IPS-18a (cell line): ENCODE results near the gene ALDH1A3.

Experiments
- H3K27ac ChIP-seq: one replicate; pipeline ENCODE4 v1.5.1; 2013; ENCODE audit warnings: low read length
- H3K27me3 ChIP-seq: one replicate; pipeline ENCODE4 v1.6.1; 2013; ENCODE audit warnings: mild to moderate bottlenecking, low read length; ENCODE audit not compliant: control insufficient read depth, insufficient read depth
- H3K36me3 ChIP-seq: one replicate; pipeline ENCODE4 v1.6.1; 2013; ENCODE audit warnings: low read depth, low read length; ENCODE audit not compliant: control insufficient read depth
- H3K4me1 ChIP-seq: one replicate; pipeline ENCODE4 v1.6.1; 2013; ENCODE audit warnings: low read depth, low read length; ENCODE audit not compliant: control insufficient read depth
- H3K4me3 ChIP-seq: one replicate; pipeline ENCODE4 v1.5.1; 2013; ENCODE audit warnings: low read length
- H3K9ac ChIP-seq: one replicate; pipeline ENCODE4 v1.6.1; 2013; ENCODE audit warnings: mild to moderate bottlenecking, low read length, moderate library complexity
- H3K9me3 ChIP-seq: one replicate; pipeline ENCODE4 v1.6.1; 2013; ENCODE audit warnings: low read depth, low read length; ENCODE audit not compliant: control insufficient read depth

ALDH1A3 gene

DNA sequence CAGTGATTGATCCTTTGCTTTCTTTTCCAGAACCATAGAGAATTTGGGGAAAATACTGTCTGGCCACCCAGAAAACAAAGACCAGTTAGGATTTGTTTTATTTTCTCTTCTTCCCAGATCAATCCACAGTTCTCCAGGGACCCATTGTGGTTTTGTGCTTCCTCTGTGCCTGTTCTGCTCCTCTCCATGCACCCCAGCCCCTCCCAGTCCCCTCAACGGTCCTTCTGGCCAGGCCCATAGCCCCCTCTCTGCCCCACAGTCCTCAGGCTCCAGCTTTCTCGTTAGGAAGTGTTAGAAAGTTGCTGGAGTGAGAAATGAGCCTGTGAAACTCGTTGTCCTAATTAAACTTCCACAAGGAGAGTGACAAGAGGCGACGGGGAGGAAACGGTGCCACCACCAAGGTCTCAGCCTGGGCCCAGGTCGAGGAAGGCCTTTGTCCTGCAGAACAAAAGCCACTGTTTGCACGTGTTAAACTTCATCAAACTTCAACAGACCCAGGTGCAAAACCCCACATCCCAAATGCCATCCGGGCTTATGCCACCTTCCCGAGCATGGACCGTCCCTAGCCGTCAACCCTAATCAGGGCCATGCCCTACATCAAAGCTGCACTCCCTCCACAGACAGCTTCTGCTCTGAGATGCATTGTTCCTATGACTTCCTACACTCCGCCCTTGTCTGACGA, 18.7 kb upstream of the ALDH1A3 start:
- Histone ChIP-seq H3K9me3 (no peaks in the 10 kb centered on the region), H3K36me3 (no peaks in the 10 kb centered on the region), H3K4me3 (no peak overlapping the region), H3K27me3 (no peaks in the 10 kb centered on the region), H3K9ac (no peak overlapping the region), H3K27ac (no peak overlapping the region), H3K4me1 (no peaks in the 10 kb centered on the region)

DNA sequence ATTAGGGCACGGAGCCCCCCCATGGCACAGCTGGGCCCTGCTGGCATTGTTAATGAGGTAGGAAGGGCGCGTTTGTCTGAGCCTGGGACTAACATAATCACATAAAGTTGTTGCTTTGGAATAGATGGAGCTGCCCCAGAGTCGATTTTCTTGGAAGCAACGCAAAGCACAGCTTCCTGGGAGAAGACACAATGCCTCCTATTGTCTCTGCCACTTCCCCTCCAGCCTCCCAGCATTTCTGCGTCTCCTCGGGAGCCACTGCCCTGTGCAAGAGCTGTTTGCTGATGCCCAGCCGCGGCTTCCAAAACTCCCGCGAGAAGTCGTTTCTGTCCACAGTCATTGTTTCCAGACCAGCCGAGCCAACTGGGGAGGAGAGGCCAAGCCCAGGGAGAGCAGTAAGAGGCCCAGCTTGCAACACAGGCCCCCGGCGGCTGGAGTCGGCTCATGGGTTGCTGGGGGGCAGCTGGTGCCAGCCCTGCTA, 18.1 kb upstream of the ALDH1A3 start:
- no peaks in the 10 kb centered on the region for H3K27me3 ChIP-seq
- no peak overlapping the region for H3K9ac ChIP-seq
- no peaks in the 10 kb centered on the region for H3K36me3 ChIP-seq
- H3K9me3 ChIP-seq: no peaks in the 10 kb centered on the region
- no peaks in the 10 kb centered on the region for H3K4me1 ChIP-seq
- H3K4me3 ChIP-seq: no peak overlapping the region
- H3K27ac ChIP-seq: no peak overlapping the region

DNA sequence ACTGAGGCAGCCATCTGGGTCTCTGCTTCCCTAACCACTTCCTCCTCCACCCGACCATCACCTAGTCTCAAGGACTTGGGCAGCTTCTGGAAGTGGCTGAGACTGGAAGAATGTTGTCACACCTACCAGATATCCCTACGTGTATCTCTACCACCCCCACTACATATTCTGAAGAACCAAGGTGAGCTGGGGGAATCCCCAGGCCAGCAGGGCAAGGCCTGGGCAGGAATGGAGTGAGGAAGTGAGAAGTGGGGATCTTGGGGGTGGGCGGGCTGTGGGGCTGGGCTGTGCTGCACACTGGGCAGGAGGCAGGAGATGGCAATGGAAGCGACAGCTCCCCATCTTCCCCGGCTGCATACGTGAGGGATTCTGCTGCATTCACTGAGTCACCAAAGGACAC, 17.5 kb upstream of the ALDH1A3 start:
- Histone ChIP-seq H3K4me1 (no peaks in the 10 kb centered on the region), H3K27ac (no peak overlapping the region), H3K36me3 (no peaks in the 10 kb centered on the region), H3K9me3 (no peaks in the 10 kb centered on the region), H3K4me3 (no peak overlapping the region), H3K9ac (no peak overlapping the region), H3K27me3 (no peaks in the 10 kb centered on the region)

DNA sequence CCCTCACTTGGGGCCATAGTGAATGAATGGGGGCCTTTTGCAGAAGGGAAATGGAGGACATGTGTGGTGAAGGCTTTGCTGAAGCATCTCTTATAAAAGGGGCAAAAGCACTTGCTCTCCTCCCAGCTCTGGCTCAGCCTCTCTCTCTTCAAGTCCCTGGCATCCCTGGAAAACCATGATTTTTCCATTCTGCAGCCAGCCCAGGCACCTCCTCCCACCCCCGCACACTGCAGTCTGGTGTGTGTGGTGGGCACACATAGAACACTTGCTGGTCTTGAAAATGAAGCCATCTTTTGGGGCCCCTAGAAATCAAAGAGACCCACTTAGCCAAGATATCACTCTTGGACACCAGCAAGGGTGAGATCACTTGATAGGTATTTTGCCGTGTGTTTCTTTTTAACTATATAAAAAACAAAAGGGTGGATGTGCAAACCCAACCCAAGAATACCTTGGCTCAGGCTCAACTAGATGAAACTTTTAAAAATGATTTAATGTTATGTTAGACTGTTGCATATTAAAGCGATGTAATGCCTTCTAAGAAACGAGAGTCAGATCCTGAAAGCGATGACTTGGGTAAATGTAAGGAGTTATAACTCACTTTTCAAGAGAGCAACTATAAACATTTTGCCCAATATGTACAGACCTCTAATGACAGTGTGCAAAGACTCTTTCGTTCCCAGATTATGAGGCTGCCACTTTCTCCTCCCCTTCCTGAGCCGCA, 16.4 kb upstream of the ALDH1A3 start:
- H3K4me1 ChIP-seq: no peaks in the 10 kb centered on the region
- H3K36me3 ChIP-seq: no peaks in the 10 kb centered on the region
- no peaks in the 10 kb centered on the region for H3K9me3 ChIP-seq
- no peak overlapping the region for H3K4me3 ChIP-seq
- H3K27me3 ChIP-seq: no peaks in the 10 kb centered on the region
- H3K9ac ChIP-seq: no peak overlapping the region
- no peak overlapping the region for H3K27ac ChIP-seq

DNA sequence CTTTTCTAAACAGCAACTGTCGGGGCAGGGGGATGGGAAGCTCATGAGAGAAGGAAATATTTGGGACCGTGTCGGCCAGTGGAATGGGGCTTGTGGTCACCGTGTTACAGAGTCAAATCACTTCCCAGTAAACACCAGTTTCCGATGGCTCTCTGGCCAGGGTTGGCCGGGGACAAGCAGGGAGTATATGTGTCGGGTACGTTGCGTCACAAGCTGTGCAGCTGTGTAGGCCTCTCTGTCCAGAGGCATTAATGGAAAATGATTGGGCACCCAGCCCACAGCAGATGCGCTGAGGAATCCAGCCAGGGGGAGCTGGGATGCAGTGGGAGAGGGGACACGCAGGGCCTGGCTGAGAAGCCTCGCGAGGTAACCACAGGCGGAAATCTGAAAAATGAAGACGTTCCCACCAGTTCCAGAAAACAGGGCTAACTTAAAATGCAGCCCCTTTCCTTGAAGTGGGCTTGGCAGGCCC, 15.8 kb upstream of the ALDH1A3 start:
- no peak overlapping the region for H3K4me3 ChIP-seq
- H3K36me3 ChIP-seq: no peaks in the 10 kb centered on the region
- no peak overlapping the region for H3K27ac ChIP-seq
- H3K9me3 ChIP-seq: no peaks in the 10 kb centered on the region
- no peaks in the 10 kb centered on the region for H3K4me1 ChIP-seq
- no peaks in the 10 kb centered on the region for H3K27me3 ChIP-seq
- no peak overlapping the region for H3K9ac ChIP-seq

DNA sequence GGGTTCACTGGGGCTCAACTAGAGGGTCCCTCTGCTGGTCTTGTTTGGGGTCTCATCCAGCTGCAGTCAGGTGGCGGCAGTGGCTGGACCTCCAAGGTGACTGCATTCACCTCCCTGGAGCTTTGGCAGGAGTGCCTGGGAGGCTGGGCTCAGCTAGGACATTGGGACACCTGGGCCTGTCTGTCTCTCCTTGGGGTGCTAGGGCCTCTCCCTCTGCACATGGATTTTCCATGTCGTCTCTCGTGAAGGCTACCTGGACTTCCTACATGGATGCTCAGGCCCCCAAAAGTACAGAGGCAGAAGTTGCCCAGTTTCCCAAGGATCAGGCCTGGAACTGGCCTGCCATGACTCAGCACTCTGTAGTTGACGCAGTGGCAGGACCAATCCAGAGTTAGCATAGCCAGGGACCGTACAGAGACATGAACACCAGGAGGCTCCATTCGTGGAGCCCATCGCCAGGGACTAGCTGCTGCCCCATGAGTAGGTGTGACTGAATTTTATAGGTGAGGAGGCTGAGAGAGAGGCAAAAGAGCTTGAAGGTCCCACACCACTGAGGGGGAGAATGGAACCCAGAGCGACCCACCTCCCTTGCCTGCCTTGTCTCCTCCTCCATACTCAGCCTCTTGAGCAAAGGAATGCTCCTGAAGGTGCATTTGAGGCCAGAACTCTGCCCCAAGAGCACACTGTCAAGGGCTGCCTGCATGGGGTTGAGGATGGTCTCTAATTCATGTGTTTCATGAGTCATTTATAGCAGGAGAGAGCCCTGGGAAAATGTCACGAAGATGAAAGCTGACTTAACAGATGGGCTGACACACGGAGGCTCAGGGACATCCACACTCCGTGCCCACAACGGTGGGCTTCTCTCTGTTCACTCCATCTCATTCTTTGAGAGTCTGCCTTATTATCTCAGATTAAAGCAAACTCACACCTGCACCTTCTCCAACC, 13.0 kb upstream of the ALDH1A3 start:
- Histone ChIP-seq H3K9ac (no peak overlapping the region), H3K27me3 (no peaks in the 10 kb centered on the region), H3K27ac (no peak overlapping the region), H3K4me3 (no peak overlapping the region), H3K36me3 (no peaks in the 10 kb centered on the region), H3K9me3 (no peaks in the 10 kb centered on the region), H3K4me1 (no peaks in the 10 kb centered on the region)

DNA sequence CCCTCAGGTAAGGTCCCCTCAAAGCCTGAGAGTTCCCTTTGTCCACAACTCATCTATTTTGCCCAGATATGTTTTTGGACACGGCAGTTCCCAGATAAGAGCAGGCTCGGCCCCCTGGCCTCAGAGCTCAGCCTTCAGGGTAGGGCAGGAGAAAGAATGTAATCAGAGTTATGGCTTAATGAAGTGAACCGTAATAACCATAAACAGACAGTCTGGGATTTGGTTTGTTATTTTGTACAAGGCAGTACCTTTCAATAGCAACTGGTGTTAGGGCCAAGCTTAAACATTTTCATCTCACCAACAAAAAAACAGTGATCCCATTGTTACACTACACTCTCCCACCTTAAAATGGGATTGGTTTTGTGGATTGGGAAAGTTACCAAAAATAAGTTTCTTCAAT, 12.2 kb upstream of the ALDH1A3 start:
- Histone ChIP-seq H3K4me1 (no peaks in the 10 kb centered on the region), H3K36me3 (no peaks in the 10 kb centered on the region), H3K27ac (no peak overlapping the region), H3K9me3 (no peaks in the 10 kb centered on the region), H3K27me3 (no peaks in the 10 kb centered on the region), H3K4me3 (no peak overlapping the region), H3K9ac (no peak overlapping the region)

DNA sequence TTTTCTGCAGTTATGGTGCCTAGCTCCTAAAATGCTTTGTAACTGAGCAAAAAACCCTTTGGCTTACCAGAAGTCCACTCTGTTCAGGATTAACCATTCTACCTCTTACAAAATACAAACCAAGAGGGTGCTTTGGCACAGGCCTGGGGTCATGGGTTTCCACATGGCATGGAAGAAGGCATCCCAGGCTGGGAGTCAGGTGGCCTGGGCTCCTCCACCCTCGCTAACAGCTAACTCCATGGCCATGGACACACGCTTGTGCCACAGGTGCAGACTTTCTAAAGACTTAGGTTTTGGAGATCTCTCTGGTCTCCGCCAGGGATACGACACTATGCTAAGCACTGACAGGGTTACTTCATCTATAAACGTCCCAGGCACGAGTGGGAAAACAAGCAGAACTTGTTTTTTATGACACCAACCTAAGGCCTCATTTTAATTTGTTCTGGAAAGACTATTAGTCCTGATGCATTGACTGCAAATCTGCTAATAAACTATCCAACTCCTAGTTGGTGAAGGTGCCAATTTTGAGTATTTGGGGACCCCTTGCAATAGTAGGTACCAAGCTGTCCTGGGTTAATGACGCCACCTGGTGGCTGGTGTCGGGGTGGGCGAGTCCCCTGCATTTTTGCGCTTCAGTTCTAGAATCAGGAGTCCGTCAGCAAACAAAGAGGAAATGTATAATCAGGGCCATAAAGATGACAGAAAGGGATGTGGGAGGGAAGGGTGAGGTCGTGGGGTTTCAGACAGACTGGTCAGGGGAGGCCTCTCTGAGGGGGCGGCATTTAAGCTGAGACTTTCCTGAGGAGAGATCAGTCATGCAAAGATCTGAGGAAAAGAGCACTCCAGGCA, 10.3 kb upstream of the ALDH1A3 start:
- Histone ChIP-seq H3K27ac (no peak overlapping the region), H3K9me3 (no peaks in the 10 kb centered on the region), H3K9ac (no peak overlapping the region), H3K36me3 (no peaks in the 10 kb centered on the region), H3K27me3 (no peaks in the 10 kb centered on the region), H3K4me3 (no peak overlapping the region), H3K4me1 (no peaks in the 10 kb centered on the region)

DNA sequence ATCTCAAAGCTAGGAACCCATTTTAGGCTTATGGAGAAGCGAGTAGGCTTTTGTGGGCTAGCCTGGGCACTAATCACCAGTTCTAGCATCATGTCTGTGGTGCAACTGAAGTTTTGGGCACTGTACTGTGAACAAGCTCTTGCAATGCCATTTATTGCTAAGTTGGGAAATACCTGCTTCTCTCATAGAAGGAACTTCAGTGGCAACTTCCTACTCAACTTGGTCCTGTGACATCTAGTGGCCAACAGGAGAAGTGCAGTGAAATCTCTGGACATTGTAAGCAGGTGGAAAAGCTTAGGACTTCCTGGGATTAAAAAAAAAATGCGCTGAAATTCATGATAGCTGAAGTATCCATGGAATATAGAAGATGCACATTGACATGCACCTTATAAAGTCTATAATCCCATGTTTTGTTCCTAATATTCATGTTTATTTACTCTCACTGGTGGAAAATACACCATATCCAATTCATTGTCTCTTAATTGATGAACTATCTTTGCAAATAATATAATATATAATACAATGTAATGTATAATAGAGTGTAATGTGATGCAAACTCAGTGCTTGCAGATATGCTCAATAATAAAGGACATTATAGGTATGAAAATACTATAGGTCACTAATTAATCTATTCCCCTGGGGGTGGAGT, 6.5 kb upstream of the ALDH1A3 start:
- peaks cover under 1% of the 10 kb centered on the region for H3K4me1 ChIP-seq
- no peak overlapping the region for H3K9ac ChIP-seq
- H3K4me3 ChIP-seq: no peak overlapping the region
- no peaks in the 10 kb centered on the region for H3K9me3 ChIP-seq
- no peaks in the 10 kb centered on the region for H3K36me3 ChIP-seq
- H3K27me3 ChIP-seq: peaks cover 21% of the 10 kb centered on the region
- H3K27ac ChIP-seq: no peak overlapping the region

DNA sequence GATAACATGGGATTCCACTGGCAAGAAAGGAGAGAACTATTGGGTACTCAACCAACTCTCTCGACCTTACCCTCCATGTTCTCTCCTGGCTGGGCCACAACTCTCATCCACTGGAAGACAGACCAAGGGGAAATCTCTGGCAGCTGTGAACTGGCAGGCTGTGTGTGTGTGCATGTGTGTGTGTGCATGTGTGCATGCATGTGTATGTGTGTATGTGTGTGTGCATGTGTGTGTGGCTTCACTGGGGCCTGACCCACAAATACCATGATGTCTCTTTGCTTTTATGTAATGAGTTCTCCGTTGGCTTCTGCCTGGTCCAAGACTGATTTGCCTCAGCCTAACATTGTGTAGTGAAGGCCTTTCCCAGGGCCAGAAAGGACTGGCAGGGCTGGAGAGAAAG, 4.1 kb upstream of the ALDH1A3 start:
- peaks cover 8% of the 10 kb centered on the region for H3K4me1 ChIP-seq
- no peak overlapping the region for H3K27ac ChIP-seq
- H3K9ac ChIP-seq: no peak overlapping the region
- no peaks in the 10 kb centered on the region for H3K36me3 ChIP-seq
- peaks cover 41% of the 10 kb centered on the region for H3K27me3 ChIP-seq
- no peak overlapping the region for H3K4me3 ChIP-seq
- no peaks in the 10 kb centered on the region for H3K9me3 ChIP-seq
